GM19328 (cell line): Measurements from ENCODE around the gene HRH1.

ENCODE experiments used
- ATAC-seq: cut with Tn5 transposase; IDR thresholded peaks from one replicate; pipeline ENCODE4 v1.9.1; 2021; ENCODE audit warnings: mild to moderate bottlenecking, moderate library complexity; ENCODE audit not compliant: unreplicated experiment

The HRH1 gene

GRCh38 chr3:11306817-11307589 lies 152.7 kb downstream of the HRH1 start:
- no peak for ATAC-seq

GRCh38 chr3:11307830-11308432 lies 153.6 kb downstream of the HRH1 start:
- ATAC-seq = no peak

DNA sequence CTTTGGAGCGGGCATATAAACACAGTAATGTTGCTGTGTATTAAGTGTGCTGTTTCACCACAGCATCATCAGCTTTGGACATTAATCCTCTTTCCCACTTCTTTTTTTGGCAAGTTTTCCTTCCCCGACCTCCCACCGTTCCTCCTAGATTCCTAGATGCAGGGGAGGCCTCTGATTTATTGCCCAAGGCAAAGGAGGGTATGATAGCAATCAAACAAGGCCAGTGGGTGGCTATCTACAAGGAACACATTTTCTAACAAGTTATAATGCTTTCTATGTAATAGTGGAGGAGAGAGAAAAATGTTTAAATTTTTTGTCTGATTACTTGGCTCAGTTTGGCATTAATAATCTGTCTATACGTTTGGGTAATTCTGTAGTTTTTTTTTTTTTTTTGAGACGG lies 156.0 kb downstream of the HRH1 start:
- ATAC-seq = no peak

DNA sequence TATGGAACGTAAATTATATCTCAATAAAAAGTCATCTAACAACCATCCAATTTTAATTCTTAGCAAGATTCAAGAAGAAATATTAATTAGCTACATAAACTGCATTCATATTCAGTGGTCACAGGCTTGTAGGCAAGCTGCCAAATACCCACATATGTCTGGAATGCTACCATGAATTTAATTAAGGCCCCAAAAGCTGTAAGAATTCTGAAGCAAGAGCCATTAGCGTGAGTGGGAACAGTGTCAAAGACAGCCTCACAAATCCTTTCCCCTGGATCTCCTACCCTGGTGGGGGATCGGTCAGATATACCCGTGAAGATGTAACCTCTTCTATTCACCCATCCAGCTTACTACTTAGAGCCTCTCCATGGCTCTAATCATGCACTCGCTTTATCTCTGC lies 157.9 kb downstream of the HRH1 start:
- ATAC-seq = no peak
